Vagina (tissue), 2 donors: ENCODE data around the gene AOX1. TPM values are rescaled to one million over a fixed set of nuclear protein-coding genes. Genes with fewer than 3 reads are reported as not detected.

Source experiments
- DNase-seq, 2 donors: peaks; one replicate each; pipeline ENCODE4 v3.0.0-alpha.2; 2017; ENCODE audit errors: extremely low spot score in 2 of 2
- H3K27ac ChIP-seq: fragments of 200-600 bp; sonication (generic); one replicate; pipeline ENCODE4 v1.5.1; 2019
- H3K27me3 ChIP-seq: fragments of 200-600 bp; sonication (generic); one replicate; pipeline ENCODE4 v1.5.1; 2019
- H3K36me3 ChIP-seq, 2 donors: fragments of 200-600 bp; sonication (generic); one replicate each; pipeline ENCODE4 v1.5.1; 2017 to 2019
- H3K4me1 ChIP-seq: fragments of 200-600 bp; sonication (generic); one replicate; pipeline ENCODE4 v1.5.1; 2019
- H3K4me3 ChIP-seq, 2 donors: fragments of 200-600 bp; sonication (generic); 1 replicate in 1 of 2; 2 replicates in 1 of 2; pipeline ENCODE4 v1.5.1; 2016 to 2019
- H3K9me3 ChIP-seq: fragments of 200-600 bp; sonication (generic); one replicate; pipeline ENCODE4 v1.5.1; 2019
- POLR2A ChIP-seq, 2 donors: fragments of 450-650 bp; IDR thresholded peaks; one replicate each; pipeline ENCODE4 v1.6.1; 2017; ENCODE audit warnings: antibody characterized with exemption in 2 of 2, mild to moderate bottlenecking in 2 of 2, moderate library complexity in 2 of 2
- POLR2AphosphoS5 ChIP-seq, 2 donors: sonication (generic); formaldehyde crosslinking; IDR thresholded peaks; one replicate each; pipeline ENCODE4 v1.9.0; 2017; ENCODE audit warnings: antibody characterized with exemption in 2 of 2, mild to moderate bottlenecking in 2 of 2, low read depth in 1 of 2; ENCODE audit not compliant: insufficient read depth in 1 of 2
- intact Hi-C: fragments of 100-400 bp; cut with DNase I; formaldehyde crosslinking; loops from one replicate; pipeline ENCODE4 v1.15.1; 2023
- total RNA-seq: library from RNA; depleted of rRNA; stranded (reverse); fragments of >200 nt; gene quantifications from one replicate; pipeline ENCODE4 v1.2.3, GENCODE V29; 2016
- TF ChIP-seq, protein P1 (sequence below), 3 experiments: fragments of 450-650 bp in 2 of 3; fragments of 200-600 bp in 1 of 3; sonication (generic) in 1 of 3; IDR thresholded peaks; one replicate each; pipeline ENCODE4 v1.5.1; 2017 to 2019; ENCODE audit warnings: antibody characterized with exemption in 3 of 3, mild to moderate bottlenecking in 2 of 3, moderate library complexity in 2 of 3

The AOX1 gene
- total RNA-seq, 1 donor from 2014 or later, result 84.5 TPM

DNA sequence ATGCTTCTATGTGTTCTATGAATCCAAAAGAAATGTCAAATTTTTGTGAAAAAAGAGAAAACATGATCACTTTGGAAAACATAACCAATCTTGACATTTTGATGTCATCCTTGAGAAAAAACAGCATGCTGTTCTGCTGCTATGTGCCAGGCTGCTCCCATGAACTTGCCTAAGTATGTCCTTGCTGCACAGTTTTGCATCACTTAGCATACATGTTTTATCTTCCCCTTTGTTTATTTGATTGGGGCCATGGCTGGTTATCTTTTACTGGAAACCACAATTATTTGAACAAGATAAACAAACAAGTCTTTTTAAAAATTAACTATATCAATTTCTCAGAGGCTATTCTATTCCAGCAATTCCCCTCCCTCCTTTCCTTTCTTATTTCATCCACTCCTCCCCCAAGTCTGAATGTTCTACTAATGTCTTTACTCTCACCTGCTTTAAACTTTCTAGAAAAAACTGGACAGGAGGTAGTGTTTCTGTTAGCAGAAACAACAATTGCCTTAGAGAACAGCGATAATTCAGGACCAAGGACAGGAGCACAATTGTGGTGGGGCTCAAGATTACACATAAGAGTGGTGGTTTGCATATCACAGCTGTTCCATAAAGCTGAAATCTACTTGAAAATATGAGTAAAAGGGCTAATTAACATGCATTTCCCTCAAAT lies 6.7 kb downstream of the AOX1 start:
- Histone ChIP-seq H3K9me3 (no peaks in the 10 kb centered on the region), H3K27ac (no peak overlapping the region), H3K4me3 (no peak overlapping the region), H3K27me3 (no peaks in the 10 kb centered on the region), H3K4me1 (no peaks in the 10 kb centered on the region), H3K36me3 (no peaks in the 10 kb centered on the region)
- TF ChIP-seq, protein P1, sequence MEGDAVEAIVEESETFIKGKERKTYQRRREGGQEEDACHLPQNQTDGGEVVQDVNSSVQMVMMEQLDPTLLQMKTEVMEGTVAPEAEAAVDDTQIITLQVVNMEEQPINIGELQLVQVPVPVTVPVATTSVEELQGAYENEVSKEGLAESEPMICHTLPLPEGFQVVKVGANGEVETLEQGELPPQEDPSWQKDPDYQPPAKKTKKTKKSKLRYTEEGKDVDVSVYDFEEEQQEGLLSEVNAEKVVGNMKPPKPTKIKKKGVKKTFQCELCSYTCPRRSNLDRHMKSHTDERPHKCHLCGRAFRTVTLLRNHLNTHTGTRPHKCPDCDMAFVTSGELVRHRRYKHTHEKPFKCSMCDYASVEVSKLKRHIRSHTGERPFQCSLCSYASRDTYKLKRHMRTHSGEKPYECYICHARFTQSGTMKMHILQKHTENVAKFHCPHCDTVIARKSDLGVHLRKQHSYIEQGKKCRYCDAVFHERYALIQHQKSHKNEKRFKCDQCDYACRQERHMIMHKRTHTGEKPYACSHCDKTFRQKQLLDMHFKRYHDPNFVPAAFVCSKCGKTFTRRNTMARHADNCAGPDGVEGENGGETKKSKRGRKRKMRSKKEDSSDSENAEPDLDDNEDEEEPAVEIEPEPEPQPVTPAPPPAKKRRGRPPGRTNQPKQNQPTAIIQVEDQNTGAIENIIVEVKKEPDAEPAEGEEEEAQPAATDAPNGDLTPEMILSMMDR (IDR thresholded peaks at IDR 0.05), result no peak
- TF ChIP-seq POLR2A (IDR thresholded peaks at IDR 0.05), result no peak
- no peak for TF ChIP-seq POLR2AphosphoS5 (IDR thresholded peaks at IDR 0.05; ENCODE audit: insufficient read depth in 1 of 2, low read depth in 1 of 2)
- intact Hi-C loops, result no loop called here
- DNase-seq, result no peak

DNA sequence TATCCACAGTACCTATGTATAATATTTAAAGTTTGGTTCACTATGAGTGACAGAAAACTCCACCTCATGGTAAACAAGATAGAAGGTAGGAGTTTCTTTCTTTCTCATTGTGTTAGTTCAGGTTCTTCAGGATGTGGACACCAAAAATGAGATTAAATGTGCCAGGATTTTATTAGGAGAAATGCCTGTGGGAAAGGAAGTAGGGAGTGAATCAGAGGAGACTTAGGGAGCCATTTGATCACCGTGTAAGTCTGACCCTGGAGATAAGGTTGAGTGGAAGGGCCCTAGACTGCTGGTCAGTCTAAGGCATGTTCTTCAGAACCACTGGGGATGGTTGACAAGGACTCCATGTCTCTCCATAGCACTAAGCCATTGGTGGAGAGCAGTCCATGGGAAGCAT lies 8.1 kb downstream of the AOX1 start:
- intact Hi-C loops, result no loop called here
- no peaks in the 10 kb centered on the region for H3K4me1 ChIP-seq
- no peak overlapping the region for H3K4me3 ChIP-seq
- H3K9me3 ChIP-seq, result no peaks in the 10 kb centered on the region
- no peaks in the 10 kb centered on the region for H3K36me3 ChIP-seq
- no peaks in the 10 kb centered on the region for H3K27me3 ChIP-seq
- no peak for DNase-seq
- TF ChIP-seq POLR2A (IDR thresholded peaks at IDR 0.05), result no peak
- no peak for TF ChIP-seq POLR2AphosphoS5 (IDR thresholded peaks at IDR 0.05; ENCODE audit: insufficient read depth in 1 of 2, low read depth in 1 of 2)
- TF ChIP-seq, protein P1 (IDR thresholded peaks at IDR 0.05), result no peak
- no peak overlapping the region for H3K27ac ChIP-seq

DNA sequence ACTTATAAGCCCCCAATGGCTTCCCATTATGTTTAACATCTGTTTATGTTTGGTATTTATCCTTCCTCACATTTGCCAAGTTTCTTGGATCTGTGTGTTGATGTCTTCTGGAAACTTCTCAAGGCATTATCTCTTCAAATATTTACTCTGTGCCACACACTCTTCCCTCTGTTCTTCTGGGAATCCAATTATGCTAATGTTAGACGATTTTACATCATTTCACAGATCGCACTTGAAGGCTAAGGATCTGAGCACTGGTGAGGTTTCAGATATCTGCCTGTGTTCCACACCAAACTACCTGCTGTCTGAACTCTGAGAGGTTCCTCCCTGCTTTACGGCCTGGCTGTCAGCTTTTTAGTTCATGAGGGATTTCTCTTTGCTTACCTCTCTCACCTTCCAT lies 10.1 kb downstream of the AOX1 start:
- H3K4me1 ChIP-seq, result no peaks in the 10 kb centered on the region
- no peak overlapping the region for H3K4me3 ChIP-seq
- TF ChIP-seq, protein P1 (IDR thresholded peaks at IDR 0.05), result no peak
- TF ChIP-seq POLR2AphosphoS5 (IDR thresholded peaks at IDR 0.05; ENCODE audit: insufficient read depth in 1 of 2, low read depth in 1 of 2) (no peak), POLR2A (IDR thresholded peaks at IDR 0.05) (no peak)
- intact Hi-C loops, result no loop called here
- H3K27ac ChIP-seq, result no peak overlapping the region
- no peaks in the 10 kb centered on the region for H3K27me3 ChIP-seq
- DNase-seq, result no peak
- H3K9me3 ChIP-seq, result no peaks in the 10 kb centered on the region
- H3K36me3 ChIP-seq, result no peaks in the 10 kb centered on the region

DNA sequence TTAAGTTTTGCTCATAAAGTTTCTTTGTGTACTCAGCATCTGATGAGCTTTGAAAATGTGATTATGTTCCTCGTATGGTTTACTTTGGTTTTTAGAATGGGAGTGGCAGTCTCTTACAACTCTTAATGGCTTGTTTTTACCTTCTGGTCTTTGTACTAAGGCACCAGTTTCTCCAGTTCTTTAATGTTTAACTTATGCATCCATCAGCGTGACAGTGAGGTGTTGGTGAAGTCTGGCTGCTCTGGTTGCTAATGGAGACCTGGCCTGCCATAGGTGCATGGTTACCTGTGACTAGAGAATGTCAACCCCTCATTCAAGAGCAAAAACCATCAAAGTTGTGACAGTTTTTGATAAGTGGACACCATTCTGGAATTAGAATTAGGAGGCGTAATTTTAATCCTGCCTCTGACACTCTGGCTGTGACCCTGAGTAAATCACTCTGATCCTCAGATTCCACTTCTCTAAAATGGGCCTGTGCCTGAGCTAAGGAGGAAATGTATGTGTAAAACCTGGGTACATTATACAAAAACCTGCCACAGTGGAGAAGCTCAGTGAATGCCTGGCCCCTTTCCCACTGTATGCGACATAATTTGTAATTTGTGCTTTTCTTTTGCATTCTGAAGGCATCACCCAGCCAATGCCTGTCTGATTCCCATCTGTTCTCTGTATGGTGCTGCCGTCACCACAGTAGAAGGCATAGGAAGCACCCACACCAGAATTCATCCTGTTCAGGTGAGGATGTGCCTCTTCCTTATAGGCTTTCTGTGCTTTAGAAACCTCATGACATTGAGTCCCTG lies 11.2 kb downstream of the AOX1 start:
- DNase-seq, result no peak
- Histone ChIP-seq H3K4me3 (no peak overlapping the region), H3K36me3 (no peaks in the 10 kb centered on the region), H3K27me3 (no peaks in the 10 kb centered on the region), H3K27ac (no peak overlapping the region), H3K4me1 (no peaks in the 10 kb centered on the region), H3K9me3 (no peaks in the 10 kb centered on the region)
- no peak for TF ChIP-seq POLR2AphosphoS5 (IDR thresholded peaks at IDR 0.05; ENCODE audit: insufficient read depth in 1 of 2, low read depth in 1 of 2)
- no peak for TF ChIP-seq POLR2A (IDR thresholded peaks at IDR 0.05)
- TF ChIP-seq, protein P1 (IDR thresholded peaks at IDR 0.05), result no peak
- intact Hi-C loops, result no loop called here

DNA sequence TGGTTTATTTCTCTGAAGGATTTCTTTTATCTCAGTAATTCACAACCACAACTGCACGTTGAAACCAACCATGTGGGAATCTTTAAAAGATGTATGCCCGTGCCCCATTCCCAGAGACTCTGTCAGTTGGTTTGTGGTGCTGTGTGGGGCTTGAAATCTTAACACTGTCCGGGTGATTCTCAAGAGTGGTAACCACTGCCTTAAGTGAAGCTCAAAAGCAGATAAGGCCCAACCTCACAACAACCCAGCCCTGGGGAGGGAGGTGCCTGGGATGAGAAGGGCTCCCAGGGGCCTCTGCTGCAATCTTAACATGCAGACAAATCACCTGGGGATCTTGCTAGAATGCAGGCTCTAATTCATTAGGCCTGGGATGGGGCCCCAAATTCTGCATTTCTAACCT lies 13.4 kb downstream of the AOX1 start:
- DNase-seq, result no peak
- intact Hi-C loops, result no loop called here
- Histone ChIP-seq H3K36me3 (peaks cover 0 to 3% of the 10 kb centered on the region in 2 donors), H3K9me3 (no peaks in the 10 kb centered on the region), H3K27me3 (no peaks in the 10 kb centered on the region), H3K27ac (no peak overlapping the region), H3K4me3 (no peak overlapping the region), H3K4me1 (no peaks in the 10 kb centered on the region)
- TF ChIP-seq, protein P1 (IDR thresholded peaks at IDR 0.05), result no peak
- no peak for TF ChIP-seq POLR2AphosphoS5 (IDR thresholded peaks at IDR 0.05; ENCODE audit: insufficient read depth in 1 of 2, low read depth in 1 of 2)
- TF ChIP-seq POLR2A (IDR thresholded peaks at IDR 0.05), result no peak
